HT1080 (cell line): ENCODE data around the gene CPEB3. TPM values are rescaled to one million over a fixed set of nuclear protein-coding genes. Genes with fewer than 3 reads are reported as not detected.
"Not testable (repeated sequence)": the region's sequence is repeated elsewhere in the genome, so short reads cannot be mapped to it uniquely, and the experiment has no call there.

ENCODE experiments used
- DNase-seq: peaks from one replicate; pipeline ENCODE4 v3.0.0-alpha.2; 2015; ENCODE audit warnings: low read depth
- small RNA-seq: library from RNA; depleted of rRNA; stranded (forward); fragments of <200 nt; gene quantifications from one replicate; pipeline ENCODE3, GENCODE V24; 2014
- total RNA-seq: library from RNA; depleted of rRNA; stranded (reverse); fragments of >200 nt; shearing (Covaris generic); gene quantifications from 2 replicates; pipeline ENCODE4 v1.2.3, GENCODE V29; 2014; rRNA removed

The CPEB3 gene
- total RNA-seq, 1 experiment from 2014 or later, result 0.43 TPM

DNA sequence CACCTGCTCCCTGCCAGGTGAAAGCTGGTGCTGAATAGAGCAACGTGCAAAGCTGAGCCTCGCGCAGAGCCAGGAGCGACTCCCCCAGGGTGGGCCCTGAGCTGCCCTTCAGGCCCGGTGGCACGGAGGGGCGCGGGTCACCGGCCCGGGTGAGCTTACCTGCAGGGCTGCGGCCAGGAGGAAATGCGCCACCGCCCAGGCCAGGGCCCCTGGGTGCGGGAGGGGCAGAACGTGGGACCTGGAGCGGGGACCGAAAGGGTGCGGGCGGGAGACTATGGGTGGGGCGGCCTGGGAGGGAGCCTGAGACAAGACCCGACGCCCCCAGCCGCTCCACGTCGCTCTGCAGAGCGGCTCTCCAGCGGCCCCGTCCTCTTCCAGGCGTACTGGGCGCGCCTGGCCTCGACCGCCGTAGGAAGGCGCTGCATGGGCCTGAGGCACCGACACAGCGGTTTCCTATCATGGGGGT, 245.2 kb downstream of the CPEB3 start:
- DNase-seq, result no peak

DNA sequence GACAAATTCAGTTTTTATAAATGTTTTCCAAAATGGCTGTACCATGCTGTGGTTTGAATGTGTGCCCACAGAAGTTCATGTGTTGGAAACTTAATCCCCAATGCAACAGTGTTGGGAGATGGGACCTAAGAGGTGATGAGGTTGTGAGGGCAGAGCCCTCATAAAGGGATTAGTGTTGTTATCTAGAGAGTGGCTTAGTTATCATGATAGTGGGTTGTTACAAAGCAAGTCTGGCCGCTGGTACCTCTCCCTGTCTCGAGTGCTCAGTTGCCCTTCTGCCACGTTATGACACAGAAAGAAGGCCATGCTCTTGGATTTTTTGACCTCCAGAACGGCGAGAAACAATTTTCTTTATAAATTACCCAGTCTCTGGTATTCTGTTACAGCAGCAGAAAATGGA, 248.3 kb downstream of the CPEB3 start:
- no peak for DNase-seq

DNA sequence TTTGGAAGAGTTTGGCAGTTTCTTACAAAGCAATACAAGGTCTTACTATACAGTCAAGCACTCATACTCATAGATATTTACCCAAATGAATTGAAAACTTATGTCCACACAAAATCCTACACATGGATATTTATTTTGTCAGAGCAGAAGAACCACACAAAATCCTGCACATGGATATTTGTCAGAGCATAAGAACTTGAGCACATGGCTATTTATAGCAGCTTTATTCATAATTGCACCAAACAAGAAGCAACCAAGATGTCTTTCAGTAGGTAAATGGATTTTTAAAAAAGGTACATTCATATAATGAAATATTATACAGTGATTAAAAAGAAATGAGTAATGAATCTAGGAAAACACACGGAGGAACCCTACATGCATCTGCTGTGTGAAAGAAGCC, 251.9 kb downstream of the CPEB3 start:
- no peak for DNase-seq

DNA sequence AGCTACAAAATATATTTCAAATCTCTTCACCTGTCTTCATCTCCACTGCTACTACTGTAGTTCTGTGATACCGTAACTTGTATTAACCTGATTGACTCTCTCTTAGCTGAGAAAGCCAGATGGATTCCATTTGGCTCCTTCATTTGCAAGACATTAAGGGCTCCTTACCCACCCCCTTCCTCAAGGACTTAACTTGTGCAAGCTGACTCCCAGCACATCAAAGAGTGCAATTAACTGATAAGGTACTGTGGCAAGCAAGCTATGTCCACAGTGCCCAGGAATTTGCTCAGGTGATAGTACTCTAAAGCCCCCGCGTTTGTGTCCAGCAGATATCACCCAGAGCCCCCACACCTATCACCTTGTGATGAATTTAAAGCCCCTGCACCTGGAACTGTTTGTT, 257.8 kb downstream of the CPEB3 start:
- DNase-seq, result not testable (repeated sequence)

DNA sequence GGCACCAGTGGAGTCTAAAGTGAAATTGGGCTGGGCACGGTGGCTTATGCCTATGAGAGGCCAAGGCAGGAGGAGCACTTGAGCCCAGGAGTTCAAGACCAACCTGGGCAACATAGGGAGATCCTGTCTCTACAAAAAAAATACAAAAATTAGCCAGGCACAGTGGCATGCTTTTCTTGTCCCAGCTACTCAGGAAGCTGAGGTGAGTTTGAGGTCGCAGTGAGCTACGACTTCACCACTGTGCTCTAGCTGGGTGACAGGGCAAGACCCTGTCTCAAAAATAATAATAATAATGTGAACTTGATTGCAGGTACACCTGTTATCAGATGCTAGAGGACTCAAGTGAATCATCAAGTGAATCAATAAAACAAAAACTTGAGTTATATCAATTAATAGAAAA, 259.3 kb downstream of the CPEB3 start:
- DNase-seq, result no peak

DNA sequence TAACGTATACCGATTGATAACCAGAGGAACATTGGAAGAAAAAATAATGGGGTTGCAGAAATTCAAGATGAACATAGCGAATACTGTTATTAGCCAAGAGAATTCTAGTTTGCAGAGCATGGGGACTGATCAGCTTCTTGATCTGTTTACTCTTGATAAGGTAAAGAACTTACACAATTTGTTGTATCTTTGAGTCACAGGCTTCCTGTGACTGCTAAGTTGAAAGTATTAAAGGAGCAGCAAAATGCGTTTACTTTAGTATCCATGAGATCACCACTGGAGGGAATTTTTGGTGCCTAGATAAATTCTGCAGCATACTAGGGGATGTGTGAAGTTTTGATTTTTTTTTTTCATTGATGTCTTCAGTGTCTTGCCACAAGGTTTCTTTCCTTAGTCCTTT, 263.7 kb downstream of the CPEB3 start:
- no peak for DNase-seq

DNA sequence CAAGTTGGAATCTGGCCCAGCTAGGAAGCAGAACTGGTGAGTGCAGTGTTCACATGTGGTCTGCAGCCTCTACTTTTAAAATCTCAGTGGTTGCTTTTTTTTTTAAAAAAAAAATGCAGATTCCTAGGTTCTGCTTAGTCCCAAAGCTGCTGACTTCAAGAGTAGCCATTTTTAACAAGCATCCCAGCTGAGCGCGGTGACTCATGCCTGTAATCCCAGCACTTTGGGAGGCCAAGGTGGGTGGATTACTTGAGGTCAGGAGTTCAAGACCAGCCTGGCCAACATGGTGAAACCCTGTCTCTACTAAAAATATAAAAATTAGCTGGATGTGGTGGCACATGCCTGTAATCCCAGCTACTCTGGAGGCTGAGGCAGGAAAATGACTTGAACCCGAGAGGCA, 265.5 kb downstream of the CPEB3 start:
- DNase-seq, result not testable (repeated sequence)

DNA sequence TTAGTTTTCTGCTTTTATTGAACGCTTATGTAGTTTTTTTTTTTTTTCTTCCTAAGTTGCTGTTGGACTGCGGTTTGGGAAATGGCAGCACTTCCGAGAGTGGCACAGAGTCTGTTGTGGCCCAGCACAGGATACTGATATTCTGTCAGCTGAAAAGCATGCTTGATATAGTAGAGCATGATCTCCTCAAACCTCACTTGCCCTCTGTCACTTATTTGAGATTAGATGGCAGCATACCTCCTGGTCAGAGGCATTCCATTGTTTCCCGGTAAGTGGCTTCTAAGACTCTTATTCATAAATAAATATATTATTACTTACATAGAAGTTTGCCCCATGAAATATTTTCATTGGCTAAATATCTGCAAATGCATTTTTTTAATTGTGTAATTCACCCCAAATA, 266.2 kb downstream of the CPEB3 start:
- DNase-seq, result no peak

DNA sequence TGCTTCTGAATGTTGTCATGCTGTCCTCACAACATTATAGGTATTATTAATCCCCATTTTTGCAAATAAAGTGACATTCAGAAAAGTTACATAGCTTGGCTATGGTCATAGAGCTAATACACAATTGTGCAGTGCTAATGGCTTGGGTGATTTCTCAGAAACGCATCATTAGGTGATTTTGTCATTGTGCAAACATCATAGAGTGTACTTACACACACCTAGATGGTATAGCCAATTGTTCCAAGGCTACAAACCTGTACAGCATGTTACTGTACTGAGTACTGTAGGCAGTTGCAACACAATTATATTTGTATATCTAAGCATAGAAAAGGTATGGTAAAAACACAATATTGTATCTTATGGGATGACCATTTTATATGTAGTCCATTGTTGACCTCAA, 276.3 kb downstream of the CPEB3 start:
- DNase-seq, result no peak

DNA sequence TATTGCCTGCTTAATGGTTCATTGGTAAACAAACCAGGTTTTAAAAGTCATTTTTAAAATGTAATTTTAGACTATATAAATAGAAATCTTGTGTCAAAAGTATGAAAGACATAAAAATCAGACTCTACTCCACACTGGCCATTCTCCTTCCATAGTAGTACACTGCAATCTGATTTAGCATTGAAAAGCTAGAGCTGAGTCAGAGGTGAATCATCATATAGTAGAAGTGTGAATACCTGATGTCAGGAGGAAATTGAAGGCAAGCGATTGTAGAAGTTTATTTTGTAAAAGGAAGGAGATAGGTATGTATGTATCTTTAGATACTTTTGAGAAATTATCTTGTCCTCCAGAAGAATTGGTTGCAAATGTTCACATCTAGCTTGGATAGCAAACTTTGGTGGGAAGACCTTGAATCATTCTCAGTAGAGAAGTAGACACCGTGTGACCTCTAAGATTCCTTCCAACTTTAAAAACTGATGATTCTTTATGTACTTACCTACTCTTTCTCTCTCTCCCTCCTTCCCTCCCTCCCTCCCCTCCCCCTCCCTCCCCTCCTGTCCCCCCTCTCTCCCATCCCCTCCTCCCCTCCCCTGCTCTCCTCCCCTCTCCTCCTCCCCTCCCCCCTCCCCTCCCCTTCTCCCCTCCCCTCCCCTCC, 279.2 kb downstream of the CPEB3 start:
- DNase-seq, result peak; percentile 83

DNA sequence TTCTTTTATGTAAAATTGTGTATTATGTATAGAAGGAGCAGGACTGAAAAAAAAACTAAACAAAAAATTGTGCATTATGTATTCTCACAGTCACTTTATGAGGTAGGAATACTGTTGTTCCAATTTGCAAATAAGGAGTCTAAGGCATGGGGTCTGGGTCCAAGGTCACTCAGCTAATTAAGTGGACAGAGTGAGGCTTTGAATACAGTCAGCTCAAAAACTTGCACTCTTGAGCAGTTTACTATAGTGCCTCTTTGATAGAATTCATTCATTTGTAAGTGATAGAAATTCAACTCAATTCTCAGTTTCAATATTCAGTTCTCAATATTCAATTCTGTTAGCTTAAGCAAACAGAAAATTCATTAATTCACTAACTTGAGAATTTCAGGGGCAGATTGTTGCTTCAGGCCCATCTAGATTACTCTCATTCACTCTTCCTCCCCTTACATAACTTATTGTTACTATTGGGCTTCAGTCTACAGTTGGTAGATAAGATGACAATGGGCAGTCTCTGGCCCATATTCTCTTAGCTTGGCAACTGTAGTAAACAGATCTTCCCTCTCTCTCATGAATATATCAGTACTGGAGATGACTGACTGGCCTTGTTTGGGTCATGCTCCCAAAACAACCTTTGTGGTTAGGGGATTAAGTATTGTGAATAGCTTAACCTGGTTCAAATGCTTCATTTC, 280.7 kb downstream of the CPEB3 start:
- no peak for DNase-seq

DNA sequence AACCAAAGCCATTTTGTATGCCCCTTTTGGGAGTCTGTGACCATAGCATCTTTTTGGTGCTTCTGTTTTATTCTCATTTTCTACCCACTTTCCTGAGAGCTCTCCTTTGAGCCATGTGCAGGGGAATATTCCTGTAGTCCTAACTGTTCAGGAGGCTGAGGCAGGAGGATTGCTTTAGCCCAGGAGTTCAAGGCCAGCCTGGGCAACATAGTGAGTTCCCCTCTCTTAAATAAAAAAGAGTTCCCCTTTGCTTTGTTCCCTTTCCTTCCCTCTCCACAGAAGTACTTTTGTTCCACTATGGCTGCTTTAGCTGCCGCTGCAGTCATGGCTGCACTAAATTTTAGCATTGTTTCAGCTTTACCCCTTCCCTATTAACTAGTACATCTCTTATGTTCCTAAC, 281.4 kb downstream of the CPEB3 start:
- no peak for DNase-seq

DNA sequence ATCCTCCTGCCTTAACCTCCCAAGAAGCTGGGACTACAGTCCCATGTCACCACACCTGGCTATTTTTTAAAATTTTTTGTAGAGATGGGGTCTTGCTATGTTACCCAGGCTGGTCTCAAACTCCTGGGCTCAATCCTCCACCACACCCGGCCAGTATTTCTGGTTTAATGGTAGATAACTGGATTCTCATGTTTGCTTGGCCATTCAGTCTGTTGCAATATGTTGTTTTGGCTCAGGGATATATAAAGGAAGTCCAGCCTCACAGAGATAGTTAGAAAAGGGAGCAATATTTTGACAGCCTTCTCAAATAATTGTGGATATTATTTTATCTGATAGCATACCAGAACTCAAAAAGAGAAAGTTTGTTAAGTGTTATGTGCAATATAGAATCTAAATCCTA, 284.9 kb downstream of the CPEB3 start:
- DNase-seq, result no peak

DNA sequence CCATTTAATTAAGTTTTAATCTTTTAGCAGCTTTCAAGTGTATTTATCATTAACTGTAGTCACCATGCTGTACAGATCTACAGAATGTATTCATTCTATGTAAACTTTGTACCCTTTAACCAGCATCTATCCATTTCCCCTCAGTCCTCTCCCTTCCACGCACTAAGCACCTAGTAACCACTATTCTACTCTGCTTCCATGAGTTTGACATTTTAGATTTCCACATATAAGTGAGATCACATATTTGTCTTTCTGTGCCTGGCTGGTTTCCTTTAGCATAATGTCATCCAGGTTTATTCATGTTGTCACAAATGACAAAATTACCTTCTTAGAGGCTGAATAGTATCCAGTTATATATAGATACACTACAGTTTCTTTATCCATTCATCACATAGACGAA, 287.6 kb downstream of the CPEB3 start:
- DNase-seq, result no peak

DNA sequence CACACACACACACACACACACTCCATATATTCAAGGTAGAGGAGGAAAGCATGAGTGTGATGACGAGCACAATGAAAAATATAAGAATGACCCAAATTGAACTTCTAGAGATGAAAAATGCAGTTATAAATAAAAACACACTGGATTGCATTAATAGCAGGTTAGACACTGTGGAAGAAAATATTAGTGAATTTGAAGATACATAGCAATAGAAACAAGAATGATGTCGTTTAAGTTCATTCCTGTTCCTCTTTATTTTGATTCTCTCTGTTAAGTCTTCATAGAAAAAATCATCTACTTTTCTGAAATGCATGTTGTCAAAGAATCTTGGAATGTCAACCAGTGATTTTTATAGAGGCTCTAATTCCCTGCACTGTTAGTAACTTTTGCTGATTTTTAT, 288.9 kb downstream of the CPEB3 start:
- no peak for DNase-seq

DNA sequence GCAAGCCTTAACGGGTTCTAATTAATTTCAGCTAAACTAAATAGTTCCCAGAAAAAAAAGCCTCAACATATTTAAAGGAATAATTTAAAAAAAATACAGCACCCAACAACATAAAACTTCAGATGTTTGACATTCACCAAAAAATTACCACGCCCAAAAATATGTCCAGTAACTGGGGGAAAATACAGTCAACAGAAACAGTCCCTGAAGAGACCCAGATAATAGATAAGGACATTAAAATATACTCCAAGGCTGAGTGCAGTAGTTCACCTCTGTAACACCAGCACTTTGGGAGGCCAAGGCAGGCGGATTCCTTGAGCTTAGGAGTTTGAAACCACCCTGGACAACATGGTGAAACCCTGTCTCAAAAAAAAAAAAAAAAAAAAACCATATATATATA, 289.3 kb downstream of the CPEB3 start:
- no peak for DNase-seq

Small RNAs within 50 kb of the gene (small RNA-seq; reads per million reads assigned to genes)
- gene RF00019, result not detected
- gene RF00402, result not detected
- gene RF00622, result not detected
- gene RNY3P12, result not detected

Other genes with a start within 250 kb of the CPEB3 start
- gene MARCHF5, start 89 bp upstream of the CPEB3 start, total RNA-seq, result 9.8 and 12.1 TPM in 2 replicates